ENCODE results near the gene SLC25A34.

Gene SLC25A34

DNA sequence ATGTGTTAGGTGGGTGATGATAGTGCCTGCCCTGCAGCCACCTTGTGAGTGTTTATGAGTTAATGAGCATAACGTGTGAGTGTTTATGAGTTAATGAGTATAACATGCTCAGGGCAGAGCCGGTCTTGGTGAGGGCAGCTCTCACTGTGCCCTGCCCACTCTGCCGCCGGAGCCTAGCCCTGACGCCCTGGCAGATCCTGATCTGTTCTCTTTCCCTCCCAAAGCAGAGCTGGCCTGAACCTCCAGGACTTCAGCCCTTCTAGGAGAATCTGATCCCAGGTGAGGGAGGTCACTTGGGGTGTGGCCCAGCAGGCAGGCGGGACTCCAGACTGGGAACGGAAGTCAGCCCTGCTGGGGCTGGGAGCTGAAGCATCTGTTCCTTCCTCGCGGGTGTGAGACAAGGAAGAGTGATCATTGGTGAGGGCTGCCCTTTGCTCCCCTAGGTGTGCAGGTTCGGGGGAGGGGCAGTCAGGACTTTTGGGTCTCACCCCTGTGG is 28.3 kb downstream of the SLC25A34 start:
- H3K14ac ChIP-seq (ENCODE audit: low read length): no peak overlapping the region
- H3K27ac ChIP-seq (ENCODE audit: low read depth, low read length): no peak overlapping the region
- H2BK5ac ChIP-seq (ENCODE audit: low read depth, low read length, poor library complexity): peak overlapping the region; percentile 24
- H3K9ac ChIP-seq (ENCODE audit: low read length): no peak overlapping the region
- H3K4ac ChIP-seq (ENCODE audit: low read depth, low read length): peak overlapping the region; percentile 50
- H2AK5ac ChIP-seq (ENCODE audit: low read length): no peak overlapping the region
- peaks cover 52 to 56% of the 10 kb centered on the region in 2 experiments for H3K36me3 ChIP-seq (ENCODE audit: control insufficient read depth in 1 of 2, insufficient read depth in 2 of 2, low read length in 2 of 2)
- no peak overlapping the region for H3K23ac ChIP-seq (ENCODE audit: low read length)
- no CpG with 5 or more reads among the region's 10 CpGs for WGBS (ENCODE audit: extremely low coverage, insufficient coverage, insufficient read length)
- peak overlapping the region; percentile 11 for H3K18ac ChIP-seq (ENCODE audit: low read length)
- H3K79me1 ChIP-seq (ENCODE audit: low read length): peaks cover 12% of the 10 kb centered on the region
- no peaks in the 10 kb centered on the region for H3K27me3 ChIP-seq (ENCODE audit: insufficient read depth, low read length)
- no peak overlapping the region for H3K4me2 ChIP-seq (ENCODE audit: low read length)
- H2AFZ ChIP-seq (ENCODE audit: insufficient read depth, low read length, poor library complexity): peak overlapping the region; percentile 23
- H2BK120ac ChIP-seq (ENCODE audit: insufficient read depth, low read length, poor library complexity): no peak overlapping the region
- H4K8ac ChIP-seq (ENCODE audit: low read depth, low read length): peak overlapping the region; percentile 5
- peaks cover 12% of the 10 kb centered on the region for H3K79me2 ChIP-seq (ENCODE audit: control insufficient read depth, insufficient read depth, low read length, poor library complexity)
- H4K12ac ChIP-seq (ENCODE audit: low read depth, low read length): no peak overlapping the region
- no peak overlapping the region for H2BK12ac ChIP-seq (ENCODE audit: low read length)
- H3K4me3 ChIP-seq (ENCODE audit: low read depth, low read length): no peak overlapping the region
- peaks cover 10 to 18% of the 10 kb centered on the region in 2 experiments for H3K4me1 ChIP-seq (ENCODE audit: control insufficient read depth in 1 of 2, insufficient read depth in 2 of 2, low read length in 2 of 2)
- H3K9me3 ChIP-seq (ENCODE audit: insufficient read depth, low read depth, low read length): no peaks in the 10 kb centered on the region
- H4K91ac ChIP-seq (ENCODE audit: low read depth, low read length): no peak overlapping the region
- no peak for DNase-seq

DNA sequence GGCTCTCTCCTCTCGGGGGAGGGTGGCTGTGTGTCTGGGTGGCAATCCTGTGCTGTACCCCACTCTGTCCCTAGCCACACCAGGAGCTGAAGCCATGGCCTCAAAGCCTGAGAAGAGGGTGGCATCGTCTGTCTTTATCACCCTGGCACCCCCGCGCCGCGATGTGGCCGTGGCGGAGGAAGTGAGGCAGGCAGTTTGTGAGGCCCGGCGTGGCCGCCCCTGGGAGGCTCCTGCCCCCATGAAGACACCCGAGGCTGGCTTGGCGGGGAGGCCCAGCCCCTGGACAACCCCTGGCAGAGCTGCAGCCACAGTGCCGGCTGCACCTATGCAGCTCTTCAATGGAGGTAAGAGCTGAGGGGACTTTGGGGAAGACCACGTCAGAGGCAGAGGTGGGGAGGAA is 28.8 kb downstream of the SLC25A34 start:
- Histone ChIP-seq H3K14ac (ENCODE audit: low read length) (no peak overlapping the region), H2BK5ac (ENCODE audit: low read depth, low read length, poor library complexity) (peak overlapping the region; percentile 24), H3K9ac (ENCODE audit: low read length) (no peak overlapping the region), H3K9me3 (ENCODE audit: insufficient read depth, low read depth, low read length) (no peaks in the 10 kb centered on the region), H3K4ac (ENCODE audit: low read depth, low read length) (peak overlapping the region; percentile 50), H3K27ac (ENCODE audit: low read depth, low read length) (no peak overlapping the region), H3K23ac (ENCODE audit: low read length) (no peak overlapping the region), H3K4me3 (ENCODE audit: low read depth, low read length) (no peak overlapping the region), H3K4me1 (ENCODE audit: control insufficient read depth in 1 of 2, insufficient read depth in 2 of 2, low read length in 2 of 2) (peaks cover 10 to 18% of the 10 kb centered on the region in 2 experiments), H4K91ac (ENCODE audit: low read depth, low read length) (no peak overlapping the region), H3K27me3 (ENCODE audit: insufficient read depth, low read length) (no peaks in the 10 kb centered on the region), H3K79me2 (ENCODE audit: control insufficient read depth, insufficient read depth, low read length, poor library complexity) (peaks cover 9% of the 10 kb centered on the region), H3K79me1 (ENCODE audit: low read length) (peaks cover 9% of the 10 kb centered on the region), H4K12ac (ENCODE audit: low read depth, low read length) (no peak overlapping the region), H2AK5ac (ENCODE audit: low read length) (no peak overlapping the region), H2AFZ (ENCODE audit: insufficient read depth, low read length, poor library complexity) (no peak overlapping the region), H2BK12ac (ENCODE audit: low read length) (no peak overlapping the region), H2BK120ac (ENCODE audit: insufficient read depth, low read length, poor library complexity) (no peak overlapping the region), H3K36me3 (ENCODE audit: control insufficient read depth in 1 of 2, insufficient read depth in 2 of 2, low read length in 2 of 2) (peaks cover 56 to 59% of the 10 kb centered on the region in 2 experiments), H4K8ac (ENCODE audit: low read depth, low read length) (no peak overlapping the region), H3K4me2 (ENCODE audit: low read length) (no peak overlapping the region), H3K18ac (ENCODE audit: low read length) (peak overlapping the region; percentile 11)
- no CpG with 5 or more reads among the region's 15 CpGs for WGBS (ENCODE audit: extremely low coverage, insufficient coverage, insufficient read length)
- no peak for DNase-seq

DNA sequence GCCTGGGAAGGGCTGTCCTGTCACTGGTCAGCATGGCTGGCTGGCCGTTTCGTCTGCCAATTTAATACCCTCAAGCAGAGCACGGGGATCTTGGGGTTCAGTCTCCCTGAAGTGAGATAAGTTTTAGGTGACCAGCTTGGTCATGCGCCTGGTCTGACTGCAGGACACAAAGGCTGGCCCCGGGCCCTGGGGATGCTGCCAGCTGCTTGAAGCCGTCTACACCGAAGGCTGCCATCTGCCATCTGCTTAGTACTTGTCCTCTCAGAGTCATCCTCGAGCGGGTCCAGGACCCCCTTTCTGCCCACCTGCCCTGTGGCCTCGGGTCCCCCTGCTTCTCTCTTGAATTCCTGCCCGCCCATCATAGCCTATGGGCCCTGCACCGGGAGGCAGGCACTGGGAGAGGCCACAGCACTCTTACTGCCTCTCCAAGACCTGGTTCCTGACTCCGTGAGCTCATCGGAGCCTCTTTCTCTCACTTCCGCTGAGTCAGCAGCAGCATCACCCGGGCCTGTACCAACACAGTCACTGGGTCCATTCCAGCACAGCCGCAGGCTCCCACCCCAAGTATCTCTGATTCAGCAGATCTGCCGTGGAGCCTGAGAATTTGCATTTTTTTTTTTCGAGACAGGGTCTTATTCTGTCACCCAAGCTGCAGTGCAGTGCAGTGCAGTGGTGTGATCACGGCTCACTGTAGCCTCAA is 29.6 kb downstream of the SLC25A34 start:
- H4K8ac ChIP-seq (ENCODE audit: low read depth, low read length): no peak overlapping the region

DNA sequence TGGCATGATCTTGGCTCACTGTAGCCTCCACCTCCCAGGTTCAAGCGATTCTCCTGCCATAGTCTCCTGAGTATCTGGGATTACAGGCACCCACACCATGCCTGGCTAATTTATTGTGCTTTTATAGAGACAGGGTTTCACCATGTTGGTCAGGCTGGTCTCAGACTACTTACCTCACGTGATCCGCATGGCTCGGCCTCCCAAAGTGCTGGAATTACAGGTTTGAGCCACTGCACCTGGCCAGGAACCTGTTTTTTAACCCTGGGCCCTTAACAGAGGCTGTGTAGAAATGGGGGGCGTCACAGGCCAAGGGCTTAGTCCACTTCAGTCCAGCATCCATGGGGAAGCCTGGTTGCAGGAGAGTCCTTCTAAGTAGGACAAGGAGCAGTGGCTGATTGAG is 31.9 kb downstream of the SLC25A34 start:
- WGBS (ENCODE audit: extremely low coverage, insufficient coverage, insufficient read length): no CpG with 5 or more reads among the region's 5 CpGs
- H3K79me1 ChIP-seq (ENCODE audit: low read length): no peaks in the 10 kb centered on the region
- H3K18ac ChIP-seq (ENCODE audit: low read length): no peak overlapping the region
- H3K9me3 ChIP-seq (ENCODE audit: insufficient read depth, low read depth, low read length): peaks cover 1% of the 10 kb centered on the region
- no peaks in the 10 kb centered on the region for H3K27me3 ChIP-seq (ENCODE audit: insufficient read depth, low read length)
- H4K91ac ChIP-seq (ENCODE audit: low read depth, low read length): no peak overlapping the region
- no peak overlapping the region for H2AK5ac ChIP-seq (ENCODE audit: low read length)
- H4K8ac ChIP-seq (ENCODE audit: low read depth, low read length): no peak overlapping the region
- no peak overlapping the region for H3K4me3 ChIP-seq (ENCODE audit: low read depth, low read length)
- H3K27ac ChIP-seq (ENCODE audit: low read depth, low read length): no peak overlapping the region
- no peaks in the 10 kb centered on the region for H3K79me2 ChIP-seq (ENCODE audit: control insufficient read depth, insufficient read depth, low read length, poor library complexity)
- H3K14ac ChIP-seq (ENCODE audit: low read length): no peak overlapping the region
- no peaks in the 10 kb centered on the region for H3K4me1 ChIP-seq (ENCODE audit: control insufficient read depth in 1 of 2, insufficient read depth in 2 of 2, low read length in 2 of 2)
- H3K9ac ChIP-seq (ENCODE audit: low read length): no peak overlapping the region
- H2BK120ac ChIP-seq (ENCODE audit: insufficient read depth, low read length, poor library complexity): no peak overlapping the region
- no peak overlapping the region for H3K23ac ChIP-seq (ENCODE audit: low read length)
- no peak for DNase-seq
- no peak overlapping the region for H2AFZ ChIP-seq (ENCODE audit: insufficient read depth, low read length, poor library complexity)
- H2BK12ac ChIP-seq (ENCODE audit: low read length): no peak overlapping the region
- H3K36me3 ChIP-seq (ENCODE audit: control insufficient read depth in 1 of 2, insufficient read depth in 2 of 2, low read length in 2 of 2): peaks cover 81 to 87% of the 10 kb centered on the region in 2 experiments
- no peak overlapping the region for H2BK5ac ChIP-seq (ENCODE audit: low read depth, low read length, poor library complexity)
- no peak overlapping the region for H3K4me2 ChIP-seq (ENCODE audit: low read length)
- no peak overlapping the region for H3K4ac ChIP-seq (ENCODE audit: low read depth, low read length)
- no peak overlapping the region for H4K12ac ChIP-seq (ENCODE audit: low read depth, low read length)

More for the DNA sequence above, 29.6 kb downstream of the SLC25A34 start:
- no peak overlapping the region for H2BK120ac ChIP-seq (ENCODE audit: insufficient read depth, low read length, poor library complexity)
- H3K14ac ChIP-seq (ENCODE audit: low read length): no peak overlapping the region
- no peaks in the 10 kb centered on the region for H3K27me3 ChIP-seq (ENCODE audit: insufficient read depth, low read length)
- no peak overlapping the region for H3K9ac ChIP-seq (ENCODE audit: low read length)
- no peak for DNase-seq
- no peak overlapping the region for H3K4me2 ChIP-seq (ENCODE audit: low read length)
- no CpG with 5 or more reads among the region's 20 CpGs for WGBS (ENCODE audit: extremely low coverage, insufficient coverage, insufficient read length)
- H2AFZ ChIP-seq (ENCODE audit: insufficient read depth, low read length, poor library complexity): no peak overlapping the region
- H4K91ac ChIP-seq (ENCODE audit: low read depth, low read length): no peak overlapping the region
- H2BK5ac ChIP-seq (ENCODE audit: low read depth, low read length, poor library complexity): no peak overlapping the region
- no peak overlapping the region for H4K12ac ChIP-seq (ENCODE audit: low read depth, low read length)
- peaks cover 1% of the 10 kb centered on the region for H3K9me3 ChIP-seq (ENCODE audit: insufficient read depth, low read depth, low read length)
- H3K23ac ChIP-seq (ENCODE audit: low read length): no peak overlapping the region
- H3K36me3 ChIP-seq (ENCODE audit: control insufficient read depth in 1 of 2, insufficient read depth in 2 of 2, low read length in 2 of 2): peaks cover 63 to 67% of the 10 kb centered on the region in 2 experiments
- H3K4ac ChIP-seq (ENCODE audit: low read depth, low read length): no peak overlapping the region
- no peak overlapping the region for H3K4me3 ChIP-seq (ENCODE audit: low read depth, low read length)
- no peak overlapping the region for H2AK5ac ChIP-seq (ENCODE audit: low read length)
- peak overlapping the region; percentile 24 for H3K18ac ChIP-seq (ENCODE audit: low read length)
- no peak overlapping the region for H3K27ac ChIP-seq (ENCODE audit: low read depth, low read length)
- H2BK12ac ChIP-seq (ENCODE audit: low read length): no peak overlapping the region
- peaks cover 8% of the 10 kb centered on the region for H3K79me2 ChIP-seq (ENCODE audit: control insufficient read depth, insufficient read depth, low read length, poor library complexity)
- peaks cover 6% of the 10 kb centered on the region for H3K79me1 ChIP-seq (ENCODE audit: low read length)
- peaks cover 10 to 16% of the 10 kb centered on the region in 2 experiments for H3K4me1 ChIP-seq (ENCODE audit: control insufficient read depth in 1 of 2, insufficient read depth in 2 of 2, low read length in 2 of 2)
